Adrenal gland (tissue), 12 donors: ENCODE measurements around the gene CACNB3. TPM values are rescaled to one million over a fixed set of nuclear protein-coding genes. Genes with fewer than 3 reads are reported as not detected.

Experiments
- DNase-seq, 7 donors: peaks; one replicate each; pipeline ENCODE4 v3.0.0-alpha.2; 2019 to 2020
- H3K27ac ChIP-seq, 5 donors: fragments of 200-600 bp; sonication (generic) in 4 of 5; 1 replicate in 3 of 5; 2 replicates in 2 of 5; pipeline versions ENCODE4 v1.5.1 to v1.8.0; 2016 to 2020; ENCODE audit warnings: mild to moderate bottlenecking in 1 of 5
- H3K27me3 ChIP-seq: fragments of 200-600 bp; 2 replicates; pipeline ENCODE4 v1.8.0; 2021
- H3K36me3 ChIP-seq, 2 donors: fragments of 200-600 bp; replicated peaks in 1 of 2; 1 replicate in 1 of 2; 2 replicates in 1 of 2; pipeline versions ENCODE4 v1.5.1 to v1.8.0; 2018 to 2022
- H3K4me1 ChIP-seq, 2 donors: fragments of 200-600 bp; replicated peaks in 1 of 2; 1 replicate in 1 of 2; 2 replicates in 1 of 2; pipeline versions ENCODE4 v1.5.1 to v1.8.0; 2018 to 2021
- H3K4me3 ChIP-seq, 4 donors: fragments of 200-600 bp; sonication (generic) in 3 of 4; one replicate each; pipeline ENCODE4 v1.5.1; 2016 to 2018
- H3K9me3 ChIP-seq, 3 donors: fragments of 200-600 bp; sonication (generic) in 1 of 3; replicated peaks in 1 of 3; 1 replicate in 2 of 3; 2 replicates in 1 of 3; pipeline versions ENCODE4 v1.5.1 to v1.8.0; 2016 to 2021
- CTCF ChIP-seq, 6 experiments: fragments of 450-650 bp in 4 of 6; fragments of 200-600 bp in 2 of 6; sonication (generic) in 1 of 6; IDR thresholded peaks; 1 replicate in 5 of 6; 2 replicates in 1 of 6; pipeline versions ENCODE4 v1.5.1 to v1.8.0; 2016 to 2021; ENCODE audit warnings: antibody characterized with exemption in 6 of 6, mild to moderate bottlenecking in 2 of 6, moderate library complexity in 1 of 6
- POLR2A ChIP-seq, 2 donors: fragments of 450-650 bp; IDR thresholded peaks; one replicate each; pipeline ENCODE4 v1.6.1; 2017; ENCODE audit warnings: antibody characterized with exemption in 2 of 2, mild to moderate bottlenecking in 2 of 2, moderate library complexity in 1 of 2
- WGBS, 4 donors: extraction: QIAGEN DNeasy Blood & Tissue Kit in 2 of 4; methylation state at CpG; one replicate each; pipeline versions ENCODE4 v1.1.5 to v1.1.7; 2013 to 2017; 5-methylcytosine and 5-hydroxymethylcytosine counted together
- intact Hi-C, 2 donors: fragments of 100-400 bp; cut with DNase I; formaldehyde crosslinking; loops; one replicate each; pipeline versions ENCODE4 v1.14.1 to v1.15.0; 2022 to 2023
- polyA plus RNA-seq, 3 donors: library from polyadenylated mRNA; stranded (reverse); fragments of 200-250 nt in 2 of 3; fragments of 350-450 nt in 1 of 3; fragmentation: Illumina TruSeq in 1 of 3; extraction: RNeasy Lipid Tissue Mini Kit (QIAGEN cat#74804) in 1 of 3; gene quantifications; one replicate each; pipeline ENCODE4 v1.2.3, GENCODE V29; 2013 to 2014
- total RNA-seq, 9 donors: library from RNA; depleted of rRNA in 4 of 9; stranded (reverse); fragments of >200 nt in 4 of 9; fragments of 120-200 nt in 1 of 9; fragmentation: NEBNext Ultra II Directional in 1 of 9; extraction: Animal tissue kit (Norgen Biotek cat#: 25700) in 1 of 9; gene quantifications; one replicate each; pipeline versions ENCODE4 v1.1.0 to v1.2.4, GENCODE V29; 2013 to 2023
- donor health status: healthy with polysubstance abuse.
- donor health status: Bipolar disorder and iron deficiency.
- donor health status: DM: yes; HTN: yes; CAD: no.
- donor health status: DM: no; HTN: no; CAD: no.
- donor health status: DM: no; HTN: no; CAD: no.
- donor health status: DM: yes; HTN: yes; CAD: no.

The CACNB3 gene
- total and polyA plus RNA-seq, 12 donors: 3.9 to 19.5 (median 6.0) TPM

- 93 to 95% (median 95%) methylated on average over 2 to 5 of the region's 5 CpGs for WGBS, 4 donors
- H3K4me3 ChIP-seq: no peak overlapping the region
- intact Hi-C loops: no loop called here
- no peak for DNase-seq
- TF ChIP-seq POLR2A (IDR thresholded peaks at IDR 0.05): no peak
- TF ChIP-seq CTCF (IDR thresholded peaks at IDR 0.05): no peak
- no peaks in the 10 kb centered on the region for H3K9me3 ChIP-seq
- H3K4me1 ChIP-seq: no peaks in the 10 kb centered on the region
- H3K36me3 ChIP-seq: peaks cover 0 to 73% of the 10 kb centered on the region in 2 donors
- no peaks in the 10 kb centered on the region for H3K27me3 ChIP-seq
- H3K27ac ChIP-seq: no peak overlapping the region
These were observed 44.6 kb upstream of the CACNB3 start for GRCh38 chr12:48773686-48774085.

GRCh38 chr12:48774516-48774915 lies 43.8 kb upstream of the CACNB3 start:
- H3K4me3 ChIP-seq: no peak overlapping the region
- no peaks in the 10 kb centered on the region for H3K9me3 ChIP-seq
- H3K27me3 ChIP-seq: no peaks in the 10 kb centered on the region
- TF ChIP-seq POLR2A (IDR thresholded peaks at IDR 0.05): no peak
- no peak for TF ChIP-seq CTCF (IDR thresholded peaks at IDR 0.05)
- H3K4me1 ChIP-seq: peaks cover 0 to under 1% of the 10 kb centered on the region in 2 donors
- intact Hi-C loops: no loop called here
- H3K27ac ChIP-seq: no peak overlapping the region
- no peak for DNase-seq
- WGBS, 4 donors: 66 to 80% (median 72%) methylated on average over 1 to 2 of the region's 2 CpGs
- peaks cover 0 to 67% of the 10 kb centered on the region in 2 donors for H3K36me3 ChIP-seq

- 88 to 97% (median 97%) methylated on average over 1 to 8 of the region's 8 CpGs for WGBS, 4 donors
- Histone ChIP-seq H3K4me1 (peaks cover 0 to 8% of the 10 kb centered on the region in 2 donors), H3K9me3 (no peaks in the 10 kb centered on the region)
These were observed 43.0 kb upstream of the CACNB3 start for GRCh38 chr12:48775299-48775698.

GRCh38 chr12:48775991-48776649 lies 42.2 kb upstream of the CACNB3 start:
- intact Hi-C loops: no loop called here
- no peaks in the 10 kb centered on the region for H3K27me3 ChIP-seq
- TF ChIP-seq POLR2A (IDR thresholded peaks at IDR 0.05) (no peak), CTCF (IDR thresholded peaks at IDR 0.05) (no peak)
- H3K27ac ChIP-seq: no peak overlapping the region
- H3K4me3 ChIP-seq: no peak overlapping the region
- H3K4me1 ChIP-seq: peaks cover 0 to 13% of the 10 kb centered on the region in 2 donors
- WGBS, 4 donors: 88 to 95% (median 90%) methylated on average over 16 to 29 of the region's 29 CpGs
- DNase-seq: no peak
- no peaks in the 10 kb centered on the region for H3K9me3 ChIP-seq
- peaks cover 0 to 54% of the 10 kb centered on the region in 2 donors for H3K36me3 ChIP-seq

More at GRCh38 chr12:48775299-48775698, 43.0 kb upstream of the CACNB3 start:
- peaks cover 0 to 62% of the 10 kb centered on the region in 2 donors for H3K36me3 ChIP-seq
- no peak for TF ChIP-seq POLR2A (IDR thresholded peaks at IDR 0.05)
- no peak for TF ChIP-seq CTCF (IDR thresholded peaks at IDR 0.05)
- no peak for DNase-seq
- no peaks in the 10 kb centered on the region for H3K27me3 ChIP-seq
- no peak overlapping the region for H3K27ac ChIP-seq
- intact Hi-C loops: no loop called here
- H3K4me3 ChIP-seq: no peak overlapping the region
